Right cardiac atrium (tissue), 5 donors: ENCODE measurements around the gene ASF1B. TPM values are rescaled to one million over a fixed set of nuclear protein-coding genes. Genes with fewer than 3 reads are reported as not detected.
A peak's percentile ranks its signal among the peaks of the same experiment; 100 is the strongest.
"Not testable (repeated sequence)": the region's sequence is repeated elsewhere in the genome, so short reads cannot be mapped to it uniquely, and the experiment has no call there.

Experiments
- ATAC-seq, 2 donors: fragments of 200-7000 bp; cut with Tn5 transposase; one replicate each; pipeline versions ENCODE4 v1.8.0 to v1.9.1; 2020; ENCODE audit warnings: moderate library complexity in 2 of 2, mild to moderate bottlenecking in 1 of 2
- DNase-seq, 3 donors: peaks; one replicate each; pipeline ENCODE4 v3.0.0-alpha.2; 2020
- H3K27ac ChIP-seq: one replicate; pipeline ENCODE4 v1.5.1; 2013; ENCODE audit warnings: mild to moderate bottlenecking, low read length, control low read depth, moderate library complexity
- H3K27me3 ChIP-seq: one replicate; pipeline ENCODE4 v1.6.1; 2013; ENCODE audit not compliant: control insufficient read depth, insufficient read depth
- H3K4me1 ChIP-seq: one replicate; pipeline ENCODE4 v1.6.1; 2013; ENCODE audit warnings: low read length; ENCODE audit not compliant: control insufficient read depth, insufficient read depth
- H3K4me3 ChIP-seq: one replicate; pipeline ENCODE4 v1.5.1; 2013; ENCODE audit warnings: low read length, control low read depth
- H3K9me3 ChIP-seq: one replicate; pipeline ENCODE4 v1.6.1; 2013; ENCODE audit warnings: low read length; ENCODE audit not compliant: control insufficient read depth
- WGBS: extraction: QIAGEN DNeasy Blood & Tissue Kit; methylation state at CpG from one replicate; pipeline ENCODE4 v1.1.7; 2013; 5-methylcytosine and 5-hydroxymethylcytosine counted together
- intact Hi-C, 4 donors: fragments of 100-400 bp; cut with DNase I; formaldehyde crosslinking; loops; one replicate each; pipeline versions ENCODE4 v1.11.0 to v1.14.0; 2022 to 2023
- polyA plus RNA-seq: library from polyadenylated mRNA; stranded (reverse); fragments of 200-250 nt; gene quantifications from one replicate; pipeline ENCODE4 v1.2.3, GENCODE V29; 2013
- total RNA-seq, 4 donors: library from RNA; stranded (reverse); fragmentation: NEBNext Ultra II Directional; extraction: Animal tissue kit (Norgen Biotek cat#: 25700); gene quantifications; one replicate each; pipeline ENCODE4 v1.2.1, GENCODE V29; 2021
- donor health status: healthy with polysubstance abuse.
- donor health status: DM: no; HTN: yes; CAD: no.
- donor health status: DM: no; HTN: no; CAD: no.
- donor health status: DM: no; HTN: yes; CAD: no; lungs with severe emphysema.
- donor health status: DM: yes; HTN: yes; CAD: no.

The ASF1B gene
- total and polyA plus RNA-seq, 5 donors, result 0.29 to 1.4 (median 1.0) TPM

DNA sequence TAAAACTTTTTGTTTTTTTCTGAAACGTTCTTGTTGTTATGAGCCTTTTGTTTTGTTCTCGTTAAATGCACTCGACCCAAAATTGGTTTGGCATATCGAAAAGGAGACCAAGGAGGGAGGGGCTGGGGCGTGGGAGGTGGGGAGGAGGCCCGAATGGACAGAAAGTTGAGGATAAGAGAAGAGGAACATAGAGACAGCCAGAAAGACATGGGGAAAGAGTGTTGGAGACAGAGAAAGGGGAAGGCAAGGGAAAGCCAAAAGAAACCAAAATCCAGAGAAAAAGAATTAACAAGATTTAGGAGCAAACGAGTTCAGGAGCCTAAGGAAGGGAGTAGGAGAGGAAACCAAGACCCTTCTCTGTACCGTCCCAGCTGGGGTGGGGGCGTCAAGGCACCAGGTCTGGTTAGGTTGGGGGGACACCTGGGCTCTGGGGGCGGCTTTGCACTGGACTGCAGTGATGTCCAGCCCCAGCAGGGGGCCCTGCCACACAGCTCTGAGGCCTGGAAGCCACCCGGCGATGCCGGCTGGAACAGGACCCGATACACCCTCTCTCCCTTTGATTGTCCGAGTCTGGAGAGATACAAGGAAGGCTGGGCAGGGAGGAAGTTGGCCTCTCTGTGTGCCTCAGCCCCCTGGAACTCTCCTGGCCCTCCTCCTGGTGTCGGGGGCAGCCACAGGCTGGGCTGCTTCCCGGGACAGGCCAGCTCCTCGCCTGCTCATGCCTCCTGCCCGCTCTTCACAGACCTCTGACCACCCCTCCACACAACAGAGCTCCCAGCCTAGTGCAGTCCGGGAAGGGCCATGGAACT, 11.6 kb upstream of the ASF1B start:
- H3K27ac ChIP-seq, result peak overlapping the region; percentile 26
- intact Hi-C loops, result loop anchor here (5.0 to 10.0 kb wide), 4 partner anchors 197 to 317 kb away; partner anchors contain the start of genes BRME1 (in 1 of the 4) and CC2D1A (in 1 of the 4)

GRCh38 chr19:14146789-14147216, 10.4 kb upstream of the ASF1B start:
- no peaks in the 10 kb centered on the region for H3K9me3 ChIP-seq
- ATAC-seq, result no peak
- WGBS, result 44% methylated on average over 7 of the region's 7 CpGs
- H3K27me3 ChIP-seq, result no peaks in the 10 kb centered on the region
- H3K4me3 ChIP-seq, result no peak overlapping the region
- intact Hi-C loops, result loop anchor here (5.0 to 10.0 kb wide), 4 partner anchors 198 to 318 kb away; partner anchors contain the start of genes BRME1 (in 1 of the 4) and CC2D1A (in 1 of the 4)
- peak in 1 of 3 donors; percentile 50 for DNase-seq
- H3K27ac ChIP-seq, result no peak overlapping the region
- peaks cover 5% of the 10 kb centered on the region for H3K4me1 ChIP-seq

More for the DNA sequence above, 11.6 kb upstream of the ASF1B start:
- WGBS, result 22% methylated on average over 20 of the region's 20 CpGs
- H3K4me1 ChIP-seq, result peaks cover 5% of the 10 kb centered on the region
- ATAC-seq, result peak; percentile 81 to 82
- H3K4me3 ChIP-seq, result no peak overlapping the region
- H3K9me3 ChIP-seq, result no peaks in the 10 kb centered on the region
- no peaks in the 10 kb centered on the region for H3K27me3 ChIP-seq
- peak; percentile 82 to 93 (median 92) for DNase-seq

GRCh38 chr19:14146169-14146568, 9.8 kb upstream of the ASF1B start:
- H3K4me3 ChIP-seq, result not testable (repeated sequence)

DNA sequence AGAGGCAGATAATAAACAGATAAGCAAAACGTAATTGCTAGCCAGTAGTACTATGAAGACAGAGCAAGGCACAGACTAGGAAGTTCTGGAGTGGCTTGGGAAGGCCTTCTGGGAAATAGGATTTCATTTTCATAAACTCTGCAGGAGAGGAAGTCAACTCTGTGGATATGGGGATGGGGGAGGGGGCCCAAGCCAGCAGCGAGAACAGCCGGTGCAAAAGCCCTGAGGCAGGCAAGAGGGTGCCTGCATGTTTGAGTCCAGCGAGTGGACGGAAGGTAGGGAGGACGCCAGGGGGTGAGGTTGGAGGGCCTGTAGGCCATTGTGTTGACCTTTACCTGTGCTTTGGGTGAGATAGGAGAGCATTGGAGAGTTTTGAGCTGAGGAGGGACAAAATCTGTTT, 9.0 kb upstream of the ASF1B start:
- no peaks in the 10 kb centered on the region for H3K9me3 ChIP-seq
- peaks cover 5% of the 10 kb centered on the region for H3K4me1 ChIP-seq
- 78% methylated on average over 6 of the region's 6 CpGs for WGBS
- intact Hi-C loops, result loop anchor here (5.0 to 10.0 kb wide), 4 partner anchors 199 to 319 kb away; partner anchors contain the start of genes BRME1 (in 1 of the 4) and CC2D1A (in 1 of the 4)
- DNase-seq, result peak in 1 of 3 donors; percentile 40
- H3K4me3 ChIP-seq, result no peak overlapping the region
- H3K27ac ChIP-seq, result no peak overlapping the region
- ATAC-seq, result no peak
- no peaks in the 10 kb centered on the region for H3K27me3 ChIP-seq

More at GRCh38 chr19:14146169-14146568, 9.8 kb upstream of the ASF1B start:
- H3K27ac ChIP-seq, H3K9me3 ChIP-seq, H3K27me3 ChIP-seq, ATAC-seq, DNase-seq, H3K4me1 ChIP-seq: not testable (repeated sequence)
- intact Hi-C loops, result loop anchor here (5.0 to 10.0 kb wide), 4 partner anchors 199 to 319 kb away; partner anchors contain the start of genes BRME1 (in 1 of the 4) and CC2D1A (in 1 of the 4)
- 93% methylated on average over 10 of the region's 10 CpGs for WGBS

DNA sequence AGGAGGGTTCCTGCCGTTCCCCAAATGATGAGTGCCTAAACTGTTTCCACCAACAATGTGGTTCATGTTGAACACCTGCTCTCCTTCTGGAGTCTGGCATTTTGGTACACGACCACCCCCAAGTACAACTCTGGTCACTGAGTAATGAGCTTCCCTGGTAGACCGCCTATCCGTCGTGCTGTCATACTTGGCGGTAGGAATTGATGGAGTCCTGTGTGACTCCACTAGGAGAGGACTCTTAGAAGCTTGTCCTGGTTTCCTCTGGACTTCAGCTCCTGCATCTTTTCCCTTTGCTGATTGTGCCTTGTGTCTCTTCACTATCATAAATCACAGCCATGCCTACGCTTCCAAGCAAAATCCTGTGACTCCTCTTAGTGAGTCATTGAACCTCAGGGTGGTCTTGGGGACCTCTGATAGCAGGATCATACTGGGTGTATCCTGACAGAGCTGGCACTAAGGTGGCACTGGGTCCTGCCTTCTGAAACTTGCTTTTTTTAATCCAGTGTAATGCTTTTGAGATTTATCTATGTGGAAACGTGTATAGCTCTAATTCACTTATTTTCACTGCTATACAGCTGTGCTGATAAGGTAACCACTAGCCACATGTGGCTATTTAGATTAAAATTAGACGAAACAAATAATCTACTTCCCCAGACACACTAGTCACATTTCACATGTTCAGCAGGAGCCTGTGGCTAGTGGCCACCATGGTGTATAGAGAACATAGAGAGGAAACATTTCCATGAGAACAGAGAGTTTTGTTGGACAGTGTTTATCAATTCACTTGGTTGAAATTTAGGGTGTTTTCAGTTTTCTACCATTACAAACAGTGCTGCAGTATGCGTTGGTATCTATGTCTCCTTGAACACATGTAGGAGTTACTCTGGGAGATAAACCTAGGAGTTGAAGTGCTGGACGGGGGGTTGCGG, 6.1 kb upstream of the ASF1B start:
- ATAC-seq (no peak), DNase-seq (no peak)
- WGBS, result 83% methylated on average over 12 of the region's 12 CpGs
- no peaks in the 10 kb centered on the region for H3K4me1 ChIP-seq
- H3K27me3 ChIP-seq, result no peaks in the 10 kb centered on the region
- intact Hi-C loops, result loop anchor here in 3 of 4 donors (10.0 kb wide), 3 partner anchors 202 to 322 kb away; partner anchors contain the start of genes BRME1 (in 1 of the 3) and CC2D1A (in 1 of the 3)
- no peak overlapping the region for H3K27ac ChIP-seq
- no peak overlapping the region for H3K4me3 ChIP-seq
- no peaks in the 10 kb centered on the region for H3K9me3 ChIP-seq

DNA sequence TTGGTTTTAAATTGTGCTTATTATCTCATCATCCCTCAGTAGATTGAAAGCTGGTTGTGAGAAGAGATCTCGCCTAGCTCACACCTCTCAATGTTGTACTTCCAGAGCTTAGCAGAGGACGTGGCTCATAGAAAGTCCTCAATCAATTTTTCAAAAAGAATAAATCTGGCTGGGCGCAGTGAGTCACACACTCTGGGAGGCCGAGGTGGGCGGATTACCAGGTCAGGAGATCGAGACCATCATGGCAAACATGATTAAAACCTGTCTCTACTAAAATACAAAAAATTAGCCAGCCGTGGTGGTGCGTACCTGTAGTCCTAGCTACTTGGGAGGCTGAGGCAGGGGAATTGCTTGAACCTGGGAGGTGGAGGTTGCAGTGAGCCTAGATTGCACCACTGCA, 4.7 kb upstream of the ASF1B start:
- 97% methylated on average over 8 of the region's 8 CpGs for WGBS
- intact Hi-C loops, result loop anchor here in 3 of 4 donors (10.0 kb wide), 3 partner anchors 204 to 324 kb away; partner anchors contain the start of genes BRME1 (in 1 of the 3) and CC2D1A (in 1 of the 3)

GRCh38 chr19:14139944-14140343, 3.6 kb upstream of the ASF1B start:
- 71% methylated on average over 9 of the region's 9 CpGs for WGBS
- no peak for ATAC-seq

More for the DNA sequence above, 4.7 kb upstream of the ASF1B start:
- no peaks in the 10 kb centered on the region for H3K4me1 ChIP-seq
- no peak for ATAC-seq
- H3K4me3 ChIP-seq, result no peak overlapping the region
- DNase-seq, result peak in 1 of 3 donors; percentile 10
- H3K27ac ChIP-seq, result no peak overlapping the region
- H3K9me3 ChIP-seq, result no peaks in the 10 kb centered on the region
- H3K27me3 ChIP-seq, result no peaks in the 10 kb centered on the region

DNA sequence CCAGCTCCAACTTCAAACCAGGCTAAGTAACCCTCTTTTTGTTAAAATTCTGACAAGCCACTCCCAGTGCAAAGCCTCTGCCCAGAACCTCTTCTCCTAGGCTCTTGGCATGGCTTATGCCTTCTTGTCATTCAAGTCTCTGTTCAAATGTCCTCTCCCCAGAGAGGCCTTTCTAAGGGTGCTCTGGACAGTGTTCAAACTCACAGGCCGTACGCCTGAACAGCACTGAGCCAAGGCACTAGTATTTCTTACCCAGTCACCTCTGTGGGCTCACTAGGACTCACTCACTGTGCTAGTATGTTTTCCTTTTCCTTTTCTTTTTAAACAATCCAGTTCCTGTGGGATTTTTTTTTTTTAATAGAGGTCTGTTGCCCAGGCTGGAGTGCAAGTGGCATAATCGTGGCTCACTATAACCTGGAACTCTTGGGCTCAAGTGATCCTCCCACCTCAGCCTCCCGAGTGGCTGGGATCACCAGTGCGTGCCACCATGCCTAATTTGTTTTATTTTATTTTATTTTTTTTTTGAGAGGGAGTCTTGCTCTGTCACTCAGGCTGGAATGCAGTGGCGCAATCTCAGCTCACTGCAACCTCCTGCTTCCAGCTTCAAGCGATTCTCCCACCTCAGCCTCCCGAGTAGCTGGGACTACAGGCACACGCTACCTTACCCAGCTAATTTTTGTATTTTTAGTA, 2.3 kb upstream of the ASF1B start:
- intact Hi-C loops, result no loop called here
- H3K4me1 ChIP-seq, result no peaks in the 10 kb centered on the region
- no peak overlapping the region for H3K4me3 ChIP-seq
- DNase-seq (peak in 1 of 3 donors; percentile 41), ATAC-seq (no peak)
- no peaks in the 10 kb centered on the region for H3K9me3 ChIP-seq
- WGBS, result 69% methylated on average over 9 of the region's 9 CpGs
- H3K27me3 ChIP-seq, result no peaks in the 10 kb centered on the region
- H3K27ac ChIP-seq, result peak overlapping the region; percentile 51

More at GRCh38 chr19:14139944-14140343, 3.6 kb upstream of the ASF1B start:
- DNase-seq, result peak; percentile 21 to 67 (median 60)
- Histone ChIP-seq H3K4me1 (no peaks in the 10 kb centered on the region), H3K4me3 (no peak overlapping the region), H3K9me3 (no peaks in the 10 kb centered on the region), H3K27ac (no peak overlapping the region), H3K27me3 (no peaks in the 10 kb centered on the region)
- intact Hi-C loops, result loop anchor here in 3 of 4 donors (10.0 kb wide), 3 partner anchors 205 to 325 kb away; partner anchors contain the start of genes BRME1 (in 1 of the 3) and CC2D1A (in 1 of the 3)

DNA sequence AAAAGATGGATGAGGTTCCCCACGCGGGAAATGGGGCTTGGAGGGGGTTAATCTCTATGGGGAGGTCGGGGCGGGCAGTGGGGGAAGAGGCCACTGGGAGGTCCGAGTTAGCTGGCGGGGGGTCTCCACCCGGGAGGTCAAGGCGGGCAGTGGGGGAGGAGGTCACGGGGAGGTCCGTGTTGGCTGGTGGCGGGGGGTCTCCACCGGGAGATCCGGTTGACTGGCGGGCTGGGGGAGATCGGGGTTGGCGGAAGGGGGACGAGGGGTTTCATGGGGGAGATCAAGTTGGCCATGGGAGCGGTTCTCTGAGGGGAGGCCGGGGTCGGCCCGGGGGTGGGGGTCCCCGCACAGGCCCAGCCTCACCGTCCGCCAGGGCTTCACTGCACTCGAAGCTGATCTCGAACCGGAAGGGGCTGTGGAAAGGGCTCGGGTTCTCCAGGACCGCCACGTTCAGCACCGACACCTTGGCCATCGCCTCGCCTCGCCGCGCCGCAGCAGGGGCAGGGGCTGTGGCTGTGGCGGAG, 342 bp downstream of the ASF1B start:
- intact Hi-C loops, result no loop called here
- H3K27ac ChIP-seq, result no peak overlapping the region
- H3K4me1 ChIP-seq, result no peaks in the 10 kb centered on the region
- ATAC-seq (no peak), DNase-seq (peak in 1 of 3 donors; percentile 69)
- no peaks in the 10 kb centered on the region for H3K9me3 ChIP-seq
- H3K27me3 ChIP-seq, result no peaks in the 10 kb centered on the region
- H3K4me3 ChIP-seq, result peak overlapping the region; percentile 40
- under 1% methylated on average over 38 of the region's 38 CpGs for WGBS

GRCh38 chr19:14135355-14135754, 1.0 kb downstream of the ASF1B start:
- intact Hi-C loops, result no loop called here
- Histone ChIP-seq H3K4me1 (no peaks in the 10 kb centered on the region), H3K27me3 (no peaks in the 10 kb centered on the region), H3K27ac (no peak overlapping the region), H3K9me3 (no peaks in the 10 kb centered on the region), H3K4me3 (no peak overlapping the region)
- DNase-seq, result no peak
- 52% methylated on average over 6 of the region's 6 CpGs for WGBS
- ATAC-seq, result no peak
